ENCODE measurements around the gene NPNT. TPM values are rescaled to one million over a fixed set of nuclear protein-coding genes. Genes with fewer than 3 reads are reported as not detected.
A peak's percentile ranks its signal among the peaks of the same experiment; 100 is the strongest.

NPNT gene
- total and polyA plus RNA-seq, 5 donors from 2014 or later, result not detected

DNA sequence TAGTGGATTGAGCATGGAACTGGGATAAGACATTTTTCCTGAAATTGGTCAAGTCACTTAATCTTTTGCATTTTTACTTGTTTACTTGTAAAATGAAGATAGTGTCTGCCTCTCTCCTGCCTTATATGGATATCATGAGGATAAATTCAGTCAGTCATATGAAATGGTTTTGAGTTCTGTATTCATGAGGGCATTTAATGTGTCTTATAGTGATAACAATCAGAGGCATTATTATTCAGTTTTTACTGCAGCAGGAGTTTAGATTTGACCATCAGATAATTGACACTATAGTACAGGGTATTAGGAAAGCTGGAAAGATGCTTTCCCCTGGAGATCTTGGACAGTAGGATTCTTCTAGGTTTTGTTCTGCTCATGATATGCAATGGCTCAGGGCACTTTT, 26.0 kb downstream of the NPNT start:
- H3K36me3 Mint-ChIP-seq, result no peaks in the 10 kb centered on the region
- Histone ChIP-seq H3K9me3 (ENCODE audit: control insufficient read depth in 2 of 2, low read length in 2 of 2) (no peaks in the 10 kb centered on the region), H3K4me3 (ENCODE audit: low read depth, low read length) (no peak overlapping the region), H3K36me3 (ENCODE audit: control insufficient read depth, insufficient read depth, low read length) (no peaks in the 10 kb centered on the region), H3K27ac (ENCODE audit: insufficient read depth, low read length, poor library complexity, severe bottlenecking) (no peak overlapping the region), H3K4me1 (ENCODE audit: control insufficient read depth, insufficient read depth, low read length, poor library complexity, severe bottlenecking) (no peaks in the 10 kb centered on the region), H3K27me3 (ENCODE audit: control insufficient read depth, insufficient read depth, low read length) (peaks cover 2% of the 10 kb centered on the region)
- H3K4me3 Mint-ChIP-seq, result no peak overlapping the region
- DNase-seq, result no peak
- H3K27ac Mint-ChIP-seq, result no peak overlapping the region
- ATAC-seq (ENCODE audit: low read depth in 2 of 2), result no peak
- no peaks in the 10 kb centered on the region for H3K4me1 Mint-ChIP-seq
- H3K9me3 Mint-ChIP-seq, result peaks cover 0 to 1% (median 0%) of the 10 kb centered on the region in 7 donors
- peaks cover 21% of the 10 kb centered on the region for H3K27me3 Mint-ChIP-seq

DNA sequence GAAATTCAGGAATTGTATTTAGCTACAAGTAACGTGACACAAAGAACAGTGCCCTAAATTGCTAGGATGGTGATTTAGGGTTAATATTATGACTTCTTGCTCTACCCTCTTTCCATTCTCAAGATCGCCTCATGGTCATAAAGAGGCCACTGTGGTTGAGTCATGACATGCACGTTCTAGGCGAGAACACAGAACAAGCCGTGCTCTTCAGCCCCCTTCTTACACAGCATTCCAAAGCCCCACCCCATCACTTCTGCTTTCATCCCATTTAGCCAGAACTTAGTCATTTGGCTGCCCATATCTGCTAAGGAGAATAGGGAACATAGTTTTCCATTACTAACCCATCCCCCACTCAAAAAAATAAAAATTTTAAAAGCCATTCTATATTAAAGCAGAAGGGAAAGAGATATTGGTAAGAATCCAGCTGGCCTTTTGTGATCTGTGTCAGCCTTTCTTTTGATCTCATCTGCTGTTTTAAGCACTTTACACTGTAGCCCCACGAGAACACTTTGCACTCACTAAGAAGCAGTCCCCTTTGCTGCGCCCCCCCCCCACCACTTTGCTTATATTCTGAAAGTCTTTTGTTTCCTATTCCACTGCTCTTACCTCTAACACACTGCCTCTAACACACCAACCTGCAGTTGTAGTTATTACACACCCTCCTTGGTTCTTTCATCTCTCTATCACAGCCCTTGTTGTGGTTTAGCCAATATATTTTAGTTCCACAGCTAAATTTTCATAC, 28.4 kb downstream of the NPNT start:
- Mint-ChIP-seq H3K4me3 (no peak overlapping the region), H3K27ac (no peak overlapping the region), H3K9me3 (no peaks in the 10 kb centered on the region), H3K4me1 (no peaks in the 10 kb centered on the region), H3K27me3 (peaks cover 13% of the 10 kb centered on the region), H3K36me3 (no peaks in the 10 kb centered on the region)
- H3K9me3 ChIP-seq (ENCODE audit: control insufficient read depth in 2 of 2, low read length in 2 of 2), result no peaks in the 10 kb centered on the region
- no peaks in the 10 kb centered on the region for H3K4me1 ChIP-seq (ENCODE audit: control insufficient read depth, insufficient read depth, low read length, poor library complexity, severe bottlenecking)
- peaks cover 2% of the 10 kb centered on the region for H3K27me3 ChIP-seq (ENCODE audit: control insufficient read depth, insufficient read depth, low read length)
- H3K4me3 ChIP-seq (ENCODE audit: low read depth, low read length), result no peak overlapping the region
- no peaks in the 10 kb centered on the region for H3K36me3 ChIP-seq (ENCODE audit: control insufficient read depth, insufficient read depth, low read length)
- no peak overlapping the region for H3K27ac ChIP-seq (ENCODE audit: insufficient read depth, low read length, poor library complexity, severe bottlenecking)
- ATAC-seq (ENCODE audit: low read depth in 2 of 2) (no peak), DNase-seq (no peak)

DNA sequence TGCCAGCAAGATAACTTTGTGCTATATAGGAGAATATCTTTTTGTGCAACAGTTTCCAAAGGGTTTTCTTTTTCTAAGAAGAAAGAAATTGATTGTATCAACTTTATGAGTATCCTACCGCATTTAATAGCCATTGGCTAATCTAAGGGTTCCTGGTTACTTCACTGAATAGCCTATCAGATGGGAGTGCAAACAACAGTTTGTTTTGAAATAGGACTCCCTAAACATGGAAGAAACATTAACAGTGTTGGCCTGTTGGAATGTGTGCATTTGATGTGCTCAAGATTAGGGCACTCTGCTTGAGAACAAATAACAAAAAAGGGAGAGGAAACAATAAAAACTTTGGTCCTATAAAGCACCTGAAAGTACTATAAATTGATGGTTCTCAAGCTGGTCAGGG, 29.1 kb downstream of the NPNT start:
- peaks cover 0 to 2% (median 0%) of the 10 kb centered on the region in 7 donors for H3K9me3 Mint-ChIP-seq
- no peaks in the 10 kb centered on the region for H3K36me3 Mint-ChIP-seq
- no peak overlapping the region for H3K4me3 Mint-ChIP-seq
- Histone ChIP-seq H3K36me3 (ENCODE audit: control insufficient read depth, insufficient read depth, low read length) (no peaks in the 10 kb centered on the region), H3K27me3 (ENCODE audit: control insufficient read depth, insufficient read depth, low read length) (peaks cover 2% of the 10 kb centered on the region), H3K27ac (ENCODE audit: insufficient read depth, low read length, poor library complexity, severe bottlenecking) (no peak overlapping the region), H3K4me3 (ENCODE audit: low read depth, low read length) (no peak overlapping the region), H3K4me1 (ENCODE audit: control insufficient read depth, insufficient read depth, low read length, poor library complexity, severe bottlenecking) (no peaks in the 10 kb centered on the region), H3K9me3 (ENCODE audit: control insufficient read depth in 2 of 2, low read length in 2 of 2) (no peaks in the 10 kb centered on the region)
- no peak overlapping the region for H3K27ac Mint-ChIP-seq
- ATAC-seq (ENCODE audit: low read depth in 2 of 2) (no peak), DNase-seq (no peak)
- no peaks in the 10 kb centered on the region for H3K4me1 Mint-ChIP-seq
- peaks cover 13% of the 10 kb centered on the region for H3K27me3 Mint-ChIP-seq

DNA sequence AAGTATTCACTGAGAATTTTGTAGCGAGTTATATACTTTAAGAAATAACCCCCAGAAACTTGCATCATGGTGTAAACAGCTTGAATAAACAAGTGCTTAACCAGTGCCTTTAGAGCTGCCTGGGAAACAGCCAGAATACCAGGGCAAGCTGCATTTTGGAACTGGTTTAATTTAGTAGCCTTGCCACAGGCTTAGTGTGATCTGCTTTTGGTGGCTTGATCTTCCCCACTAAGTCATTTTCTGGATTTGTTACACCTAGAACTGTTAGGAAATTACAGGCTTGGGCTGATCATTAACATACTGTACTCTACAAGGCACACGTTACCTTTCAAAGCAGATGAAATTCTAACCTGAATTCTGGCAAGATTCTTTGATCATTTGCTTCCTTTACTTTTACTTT, 35.4 kb downstream of the NPNT start:
- Histone ChIP-seq H3K36me3 (ENCODE audit: control insufficient read depth, insufficient read depth, low read length) (no peaks in the 10 kb centered on the region), H3K4me1 (ENCODE audit: control insufficient read depth, insufficient read depth, low read length, poor library complexity, severe bottlenecking) (no peaks in the 10 kb centered on the region), H3K4me3 (ENCODE audit: low read depth, low read length) (no peak overlapping the region), H3K9me3 (ENCODE audit: control insufficient read depth in 2 of 2, low read length in 2 of 2) (no peaks in the 10 kb centered on the region), H3K27me3 (ENCODE audit: control insufficient read depth, insufficient read depth, low read length) (peaks cover 2% of the 10 kb centered on the region), H3K27ac (ENCODE audit: insufficient read depth, low read length, poor library complexity, severe bottlenecking) (no peak overlapping the region)
- ATAC-seq (ENCODE audit: low read depth in 2 of 2), result no peak
- Mint-ChIP-seq H3K27me3 (peaks cover 4% of the 10 kb centered on the region), H3K9me3 (peaks cover 0 to 2% (median 0%) of the 10 kb centered on the region in 7 donors), H3K27ac (no peak overlapping the region), H3K4me1 (no peaks in the 10 kb centered on the region), H3K36me3 (no peaks in the 10 kb centered on the region), H3K4me3 (no peak overlapping the region)
- no peak for DNase-seq

DNA sequence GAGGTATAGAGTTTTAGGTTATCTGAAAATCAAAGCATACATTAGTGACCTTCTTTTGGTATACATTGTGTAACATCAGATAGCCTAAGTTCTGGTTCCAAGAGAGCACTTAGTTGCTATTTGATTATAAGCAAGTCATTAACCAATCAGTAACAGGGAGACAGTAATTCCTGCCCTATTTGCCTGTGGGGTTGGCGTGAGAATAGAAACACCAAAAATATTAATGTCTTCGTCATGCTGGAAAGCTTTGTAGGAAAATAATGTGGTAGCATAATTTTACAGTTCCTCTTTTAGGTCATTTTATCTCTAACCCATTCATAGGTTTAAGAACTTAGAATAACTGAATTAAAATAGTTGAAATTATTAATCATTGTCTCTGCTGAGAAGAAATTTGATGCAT, 37.8 kb downstream of the NPNT start:
- no peak overlapping the region for H3K27ac Mint-ChIP-seq
- peak overlapping the region in 1 of 4 donors; percentile 43 for H3K4me3 Mint-ChIP-seq
- H3K4me1 Mint-ChIP-seq, result no peaks in the 10 kb centered on the region
- no peaks in the 10 kb centered on the region for H3K4me1 ChIP-seq (ENCODE audit: control insufficient read depth, insufficient read depth, low read length, poor library complexity, severe bottlenecking)
- no peak for DNase-seq
- no peaks in the 10 kb centered on the region for H3K9me3 ChIP-seq (ENCODE audit: control insufficient read depth in 2 of 2, low read length in 2 of 2)
- H3K9me3 Mint-ChIP-seq, result peaks cover 0 to 2% (median 0%) of the 10 kb centered on the region in 7 donors
- no peak overlapping the region for H3K4me3 ChIP-seq (ENCODE audit: low read depth, low read length)
- ATAC-seq (ENCODE audit: low read depth in 2 of 2), result no peak
- no peaks in the 10 kb centered on the region for H3K36me3 ChIP-seq (ENCODE audit: control insufficient read depth, insufficient read depth, low read length)
- peaks cover 4% of the 10 kb centered on the region for H3K27me3 Mint-ChIP-seq
- no peaks in the 10 kb centered on the region for H3K36me3 Mint-ChIP-seq
- no peak overlapping the region for H3K27ac ChIP-seq (ENCODE audit: insufficient read depth, low read length, poor library complexity, severe bottlenecking)
- H3K27me3 ChIP-seq (ENCODE audit: control insufficient read depth, insufficient read depth, low read length), result peaks cover 4% of the 10 kb centered on the region

DNA sequence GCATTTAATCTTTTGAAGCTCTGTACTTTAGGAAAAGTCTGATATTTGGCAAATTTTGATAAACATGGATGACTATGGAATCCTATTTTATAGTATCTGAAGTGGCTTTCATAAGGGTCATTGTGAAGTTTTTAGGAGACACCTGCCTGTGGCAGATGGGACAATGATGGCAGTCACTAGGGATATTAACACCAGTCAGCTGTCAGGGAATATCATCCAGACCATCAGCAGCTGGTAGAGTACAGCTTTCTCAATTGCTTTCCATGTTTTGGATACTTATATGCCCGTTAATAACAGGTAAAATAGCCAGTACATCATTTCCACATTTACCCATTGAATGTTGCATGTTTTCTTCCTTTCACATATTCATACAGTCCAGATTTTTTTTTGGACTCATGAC, 39.1 kb downstream of the NPNT start:
- Mint-ChIP-seq H3K27ac (no peak overlapping the region), H3K36me3 (no peaks in the 10 kb centered on the region), H3K9me3 (peaks cover 0 to 5% (median 0%) of the 10 kb centered on the region in 7 donors), H3K4me3 (no peak overlapping the region), H3K4me1 (no peaks in the 10 kb centered on the region), H3K27me3 (peaks cover 4% of the 10 kb centered on the region)
- ATAC-seq (ENCODE audit: low read depth in 2 of 2), result no peak
- no peak for DNase-seq
- Histone ChIP-seq H3K36me3 (ENCODE audit: control insufficient read depth, insufficient read depth, low read length) (no peaks in the 10 kb centered on the region), H3K27ac (ENCODE audit: insufficient read depth, low read length, poor library complexity, severe bottlenecking) (no peak overlapping the region), H3K27me3 (ENCODE audit: control insufficient read depth, insufficient read depth, low read length) (peaks cover 4% of the 10 kb centered on the region), H3K4me3 (ENCODE audit: low read depth, low read length) (no peak overlapping the region), H3K4me1 (ENCODE audit: control insufficient read depth, insufficient read depth, low read length, poor library complexity, severe bottlenecking) (no peaks in the 10 kb centered on the region), H3K9me3 (ENCODE audit: control insufficient read depth in 2 of 2, low read length in 2 of 2) (no peaks in the 10 kb centered on the region)

DNA sequence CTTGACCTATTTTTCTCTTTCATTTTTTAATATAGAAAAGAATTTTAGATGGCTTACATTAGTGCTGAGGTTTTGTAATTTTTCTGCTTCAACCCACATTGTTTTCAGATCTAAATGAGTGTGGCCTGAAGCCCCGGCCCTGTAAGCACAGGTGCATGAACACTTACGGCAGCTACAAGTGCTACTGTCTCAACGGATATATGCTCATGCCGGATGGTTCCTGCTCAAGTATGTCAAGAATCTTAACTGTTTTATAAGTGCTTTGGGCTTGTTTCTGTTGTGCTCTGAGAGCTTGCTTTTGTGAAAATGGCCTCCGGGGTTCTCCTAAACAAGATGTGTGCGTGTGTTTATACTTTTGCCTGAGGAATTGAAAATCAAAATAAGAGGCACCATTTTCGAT, 41.6 kb downstream of the NPNT start:
- no peak overlapping the region for H3K27ac Mint-ChIP-seq
- peaks cover 4% of the 10 kb centered on the region for H3K27me3 Mint-ChIP-seq
- Histone ChIP-seq H3K9me3 (ENCODE audit: control insufficient read depth in 2 of 2, low read length in 2 of 2) (no peaks in the 10 kb centered on the region), H3K4me1 (ENCODE audit: control insufficient read depth, insufficient read depth, low read length, poor library complexity, severe bottlenecking) (no peaks in the 10 kb centered on the region), H3K27ac (ENCODE audit: insufficient read depth, low read length, poor library complexity, severe bottlenecking) (no peak overlapping the region), H3K4me3 (ENCODE audit: low read depth, low read length) (no peak overlapping the region), H3K36me3 (ENCODE audit: control insufficient read depth, insufficient read depth, low read length) (no peaks in the 10 kb centered on the region), H3K27me3 (ENCODE audit: control insufficient read depth, insufficient read depth, low read length) (peaks cover 2% of the 10 kb centered on the region)
- H3K36me3 Mint-ChIP-seq, result no peaks in the 10 kb centered on the region
- no peak overlapping the region for H3K4me3 Mint-ChIP-seq
- no peak for ATAC-seq (ENCODE audit: low read depth in 2 of 2)
- no peak for DNase-seq
- H3K9me3 Mint-ChIP-seq, result peaks cover 0 to 5% (median 0%) of the 10 kb centered on the region in 7 donors
- no peaks in the 10 kb centered on the region for H3K4me1 Mint-ChIP-seq

DNA sequence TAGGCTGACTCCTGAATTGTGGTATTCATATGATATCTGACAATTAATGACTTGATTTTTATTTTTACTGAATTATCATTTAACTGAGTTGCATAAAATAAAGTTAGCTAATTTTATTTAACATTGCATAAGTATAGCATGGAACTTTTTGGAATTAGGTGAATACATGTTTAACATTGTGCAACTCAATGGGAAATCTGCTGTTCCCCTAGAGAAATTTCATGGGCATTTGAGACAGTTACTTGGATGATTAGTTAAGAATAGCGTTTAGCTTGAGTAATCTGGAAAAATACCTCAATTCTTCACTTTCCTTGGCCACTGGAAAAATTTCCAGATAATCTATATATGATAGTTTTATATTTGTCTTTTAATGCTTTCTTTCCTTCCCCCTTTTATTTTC, 42.5 kb downstream of the NPNT start:
- H3K4me3 ChIP-seq (ENCODE audit: low read depth, low read length), result no peak overlapping the region
- Mint-ChIP-seq H3K36me3 (no peaks in the 10 kb centered on the region), H3K27ac (no peak overlapping the region), H3K27me3 (peaks cover 1% of the 10 kb centered on the region), H3K9me3 (peaks cover 0 to 5% (median 0%) of the 10 kb centered on the region in 7 donors), H3K4me3 (no peak overlapping the region), H3K4me1 (no peaks in the 10 kb centered on the region)
- peaks cover 2% of the 10 kb centered on the region for H3K27me3 ChIP-seq (ENCODE audit: control insufficient read depth, insufficient read depth, low read length)
- H3K9me3 ChIP-seq (ENCODE audit: control insufficient read depth in 2 of 2, low read length in 2 of 2), result no peaks in the 10 kb centered on the region
- H3K4me1 ChIP-seq (ENCODE audit: control insufficient read depth, insufficient read depth, low read length, poor library complexity, severe bottlenecking), result no peaks in the 10 kb centered on the region
- H3K36me3 ChIP-seq (ENCODE audit: control insufficient read depth, insufficient read depth, low read length), result no peaks in the 10 kb centered on the region
- no peak for DNase-seq
- no peak for ATAC-seq (ENCODE audit: low read depth in 2 of 2)
- no peak overlapping the region for H3K27ac ChIP-seq (ENCODE audit: insufficient read depth, low read length, poor library complexity, severe bottlenecking)

Data from CD4-positive, CD25-positive, alpha-beta regulatory T cell (primary cell).